GM06990 (cell line): ENCODE measurements around the gene DIO1.

ENCODE experiments used
- DNase-seq: peaks from one replicate; pipeline ENCODE4 v3.0.0-alpha.2; 2011; ENCODE audit not compliant: insufficient read length; ENCODE audit errors: extremely low read depth
- H3K27me3 ChIP-seq: replicated peaks from 2 replicates; pipeline ENCODE4 v1.6.0; 2011; ENCODE audit warnings: low read length; ENCODE audit not compliant: control insufficient read depth, insufficient read depth
- H3K36me3 ChIP-seq: 2 replicates; pipeline ENCODE4 v1.5.1; 2011; ENCODE audit warnings: low read length; ENCODE audit not compliant: control insufficient read depth, insufficient read depth
- H3K4me3 ChIP-seq: replicated peaks from 2 replicates; pipeline ENCODE4 v1.5.1; 2011; ENCODE audit warnings: low read depth, mild to moderate bottlenecking, control low read depth, low read length
- TF ChIP-seq, protein P1 (sequence below): IDR thresholded peaks from 2 replicates; pipeline ENCODE4 v1.5.1; 2011; ENCODE audit warnings: low read length, control low read depth, mild to moderate bottlenecking, inconsistent platforms; ENCODE audit not compliant: insufficient read depth, poor library complexity, severe bottlenecking

The DIO1 gene

DNA sequence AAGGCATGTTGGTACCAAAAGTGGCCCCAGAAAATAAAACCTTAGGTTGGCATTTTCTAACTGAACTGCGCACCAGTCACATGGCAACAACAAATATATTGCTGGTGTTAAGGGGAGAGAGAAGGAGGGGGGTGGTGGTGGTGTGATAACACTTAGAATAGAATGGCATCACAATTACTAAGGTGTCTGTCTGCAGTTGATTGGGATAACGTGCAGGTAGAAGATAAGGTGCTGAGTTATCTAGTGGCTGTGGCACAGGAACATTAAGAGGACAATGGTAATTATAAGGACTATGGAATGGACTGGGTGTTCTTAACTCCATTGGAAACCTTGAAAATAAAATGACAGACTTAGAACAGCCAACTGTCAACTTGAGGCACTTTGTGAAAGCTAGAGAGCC, 3.0 kb upstream of the DIO1 start:
- Histone ChIP-seq H3K4me3 (no peak overlapping the region), H3K36me3 (peaks cover 2% of the 10 kb centered on the region)
- TF ChIP-seq, protein P1, sequence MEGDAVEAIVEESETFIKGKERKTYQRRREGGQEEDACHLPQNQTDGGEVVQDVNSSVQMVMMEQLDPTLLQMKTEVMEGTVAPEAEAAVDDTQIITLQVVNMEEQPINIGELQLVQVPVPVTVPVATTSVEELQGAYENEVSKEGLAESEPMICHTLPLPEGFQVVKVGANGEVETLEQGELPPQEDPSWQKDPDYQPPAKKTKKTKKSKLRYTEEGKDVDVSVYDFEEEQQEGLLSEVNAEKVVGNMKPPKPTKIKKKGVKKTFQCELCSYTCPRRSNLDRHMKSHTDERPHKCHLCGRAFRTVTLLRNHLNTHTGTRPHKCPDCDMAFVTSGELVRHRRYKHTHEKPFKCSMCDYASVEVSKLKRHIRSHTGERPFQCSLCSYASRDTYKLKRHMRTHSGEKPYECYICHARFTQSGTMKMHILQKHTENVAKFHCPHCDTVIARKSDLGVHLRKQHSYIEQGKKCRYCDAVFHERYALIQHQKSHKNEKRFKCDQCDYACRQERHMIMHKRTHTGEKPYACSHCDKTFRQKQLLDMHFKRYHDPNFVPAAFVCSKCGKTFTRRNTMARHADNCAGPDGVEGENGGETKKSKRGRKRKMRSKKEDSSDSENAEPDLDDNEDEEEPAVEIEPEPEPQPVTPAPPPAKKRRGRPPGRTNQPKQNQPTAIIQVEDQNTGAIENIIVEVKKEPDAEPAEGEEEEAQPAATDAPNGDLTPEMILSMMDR = no peak

DNA sequence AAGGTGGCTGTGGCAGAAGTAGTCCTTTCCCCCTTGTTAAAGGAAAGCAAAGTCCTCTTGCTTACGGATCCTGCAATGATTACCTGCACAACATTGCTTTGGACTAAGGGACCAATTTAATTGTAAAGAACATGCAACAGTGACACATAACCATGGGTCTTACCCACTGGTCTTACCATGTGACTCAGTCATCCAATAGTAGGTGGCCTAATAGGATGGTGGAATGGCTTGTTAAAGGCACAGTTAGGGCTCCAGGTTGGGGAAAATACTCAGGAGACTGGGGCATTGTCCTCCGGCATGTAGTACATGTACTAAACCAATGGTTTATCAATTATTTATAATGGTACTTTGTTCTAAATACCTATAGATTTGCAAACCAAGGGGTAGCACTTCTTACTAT, 2.3 kb upstream of the DIO1 start:
- DNase-seq = no peak
- H3K27me3 ChIP-seq = no peaks in the 10 kb centered on the region
- H3K4me3 ChIP-seq = no peak overlapping the region
- H3K36me3 ChIP-seq = no peaks in the 10 kb centered on the region
- TF ChIP-seq, protein P1 = no peak

More for the DNA sequence above, 3.0 kb upstream of the DIO1 start:
- no peaks in the 10 kb centered on the region for H3K27me3 ChIP-seq
- no peak for DNase-seq

DNA sequence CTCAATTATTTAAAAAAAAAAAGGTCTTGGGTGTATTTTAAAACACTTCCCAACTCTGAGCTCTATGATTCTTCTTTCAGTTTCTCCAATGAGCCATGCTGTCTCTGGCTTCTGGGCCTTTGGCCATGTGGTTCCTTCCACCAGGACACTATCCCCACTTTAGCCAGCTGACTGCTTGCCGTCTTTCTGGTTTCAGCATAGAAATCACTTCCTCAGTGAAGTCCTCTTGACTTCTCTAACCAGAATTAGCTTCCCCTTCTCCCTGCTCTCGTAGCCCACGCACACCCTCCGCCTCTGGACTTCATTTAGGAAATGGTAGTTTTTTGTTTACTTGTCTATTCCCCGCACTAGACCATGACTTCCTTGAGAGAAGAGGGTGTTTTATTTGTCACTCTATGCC, 1.1 kb upstream of the DIO1 start:
- no peak for DNase-seq
- H3K36me3 ChIP-seq = no peaks in the 10 kb centered on the region
- TF ChIP-seq, protein P1 = no peak
- no peaks in the 10 kb centered on the region for H3K27me3 ChIP-seq
- no peak overlapping the region for H3K4me3 ChIP-seq

DNA sequence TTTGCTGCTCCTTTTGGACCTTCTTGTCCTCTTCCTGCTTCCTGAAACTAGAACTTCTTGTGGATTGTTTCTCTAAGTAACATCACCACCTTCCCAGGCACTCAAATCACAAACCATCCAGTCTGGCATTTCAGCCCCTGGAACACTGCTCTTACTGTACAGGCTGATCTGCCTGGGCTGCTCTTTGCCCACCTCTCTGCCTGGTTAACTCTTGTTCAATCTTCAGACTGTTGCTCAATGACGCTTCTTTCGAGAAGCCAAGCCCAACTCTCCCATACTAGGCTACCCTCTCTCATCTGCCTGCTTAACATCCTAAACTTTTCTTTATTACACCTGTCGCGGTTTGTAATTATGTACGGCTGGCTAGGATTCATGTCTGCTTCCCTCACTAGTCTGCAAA, 657 bp downstream of the DIO1 start:
- DNase-seq = no peak
- TF ChIP-seq, protein P1 = no peak
- Histone ChIP-seq H3K27me3 (no peaks in the 10 kb centered on the region), H3K36me3 (no peaks in the 10 kb centered on the region), H3K4me3 (no peak overlapping the region)

DNA sequence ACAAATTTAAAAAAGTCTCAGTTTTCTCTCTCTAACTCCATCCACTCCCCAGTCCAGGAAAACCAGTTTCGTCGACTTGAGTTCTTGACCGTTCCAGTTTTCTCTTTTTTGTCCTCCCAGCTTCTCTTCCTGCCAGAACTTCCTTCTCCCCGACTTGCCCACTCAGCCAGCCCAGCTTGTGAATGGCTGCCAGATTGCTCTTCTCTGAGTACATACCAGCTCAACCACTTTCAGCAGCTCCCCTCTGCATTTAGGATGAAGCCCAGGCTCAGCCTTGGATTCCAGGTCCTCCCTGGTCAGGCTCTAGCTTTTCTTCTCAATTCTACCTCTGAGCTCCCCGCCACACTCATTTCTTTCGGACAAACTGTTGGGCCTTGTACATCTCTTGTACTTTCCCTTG, 1.4 kb downstream of the DIO1 start:
- TF ChIP-seq, protein P1 = no peak
- Histone ChIP-seq H3K36me3 (no peaks in the 10 kb centered on the region), H3K27me3 (no peaks in the 10 kb centered on the region), H3K4me3 (no peak overlapping the region)
- no peak for DNase-seq

DNA sequence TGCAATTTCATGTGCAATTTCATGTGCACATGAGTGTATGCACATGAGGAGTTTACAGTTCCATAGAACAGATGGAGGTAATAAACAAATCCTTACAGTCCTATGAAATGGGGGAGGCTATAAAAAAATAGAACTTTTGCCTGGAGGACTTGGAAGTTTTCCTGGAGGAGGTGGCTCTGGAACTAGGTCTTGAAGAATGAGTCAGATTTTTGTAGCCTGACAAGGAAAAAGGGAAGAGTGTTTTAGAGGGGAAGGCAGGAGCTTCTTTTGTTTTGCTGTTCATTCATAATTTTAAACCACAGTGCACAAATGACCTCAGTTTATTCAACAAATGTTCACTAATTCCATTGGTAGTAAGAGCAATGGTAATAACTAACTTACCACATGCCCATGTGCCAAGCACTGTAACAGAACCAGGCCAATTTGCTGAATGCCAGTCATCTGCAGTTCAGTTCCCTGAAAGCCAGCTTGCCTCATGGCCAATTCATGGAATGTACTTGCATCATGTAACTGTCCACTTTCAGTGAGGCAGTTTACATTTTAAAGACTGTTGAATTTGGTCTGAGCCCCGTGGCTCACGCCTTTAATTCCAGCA, 2.7 kb downstream of the DIO1 start:
- no peaks in the 10 kb centered on the region for H3K36me3 ChIP-seq
- TF ChIP-seq, protein P1 = no peak
- no peak overlapping the region for H3K4me3 ChIP-seq
- no peak for DNase-seq
- H3K27me3 ChIP-seq = no peaks in the 10 kb centered on the region
